Suprapubic skin (tissue), 3 donors: ENCODE measurements around the gene OR5D18.

ENCODE experiments used
- CTCF ChIP-seq, 2 donors: fragments of 200-600 bp in 1 of 2; fragments of 450-650 bp in 1 of 2; sonication (generic) in 1 of 2; IDR thresholded peaks; one replicate each; pipeline ENCODE4 v1.5.1; 2016 to 2019; ENCODE audit warnings: antibody characterized with exemption in 2 of 2, mild to moderate bottlenecking in 1 of 2, moderate library complexity in 1 of 2
- POLR2A ChIP-seq, 2 donors: fragments of 450-650 bp; IDR thresholded peaks; one replicate each; pipeline ENCODE4 v1.6.1; 2017; ENCODE audit warnings: antibody characterized with exemption in 2 of 2, mild to moderate bottlenecking in 2 of 2, moderate library complexity in 2 of 2

GRCh38 chr11:55849037-55849436 lies 29.6 kb downstream of the OR5D18 start:
- TF ChIP-seq POLR2A (IDR thresholded peaks at IDR 0.05) (no peak), CTCF (IDR thresholded peaks at IDR 0.05) (no peak)
